ENCODE data around the gene NOS1AP. TPM values are rescaled to one million over a fixed set of nuclear protein-coding genes. Genes with fewer than 3 reads are reported as not detected.

Gene NOS1AP
- total RNA-seq, 4 donors from 2014 or later = 8.5 to 34.8 (median 14.1) TPM

GRCh38 chr1:162370161-162370560 lies 300.7 kb downstream of the NOS1AP start:
- Histone ChIP-seq H3K9me3 (no peaks in the 10 kb centered on the region), H3K27ac (peak overlapping the region; percentile 69 to 73 (median 72)), H3K4me1 (peaks cover 17 to 61% (median 31%) of the 10 kb centered on the region in 4 donors), H3K4me3 (no peak overlapping the region), H3K27me3 (no peaks in the 10 kb centered on the region), H3K36me3 (no peaks in the 10 kb centered on the region)
- DNase-seq = no peak
- TF ChIP-seq POLR2A (IDR thresholded peaks at IDR 0.05) = no peak
- TF ChIP-seq, protein P1, sequence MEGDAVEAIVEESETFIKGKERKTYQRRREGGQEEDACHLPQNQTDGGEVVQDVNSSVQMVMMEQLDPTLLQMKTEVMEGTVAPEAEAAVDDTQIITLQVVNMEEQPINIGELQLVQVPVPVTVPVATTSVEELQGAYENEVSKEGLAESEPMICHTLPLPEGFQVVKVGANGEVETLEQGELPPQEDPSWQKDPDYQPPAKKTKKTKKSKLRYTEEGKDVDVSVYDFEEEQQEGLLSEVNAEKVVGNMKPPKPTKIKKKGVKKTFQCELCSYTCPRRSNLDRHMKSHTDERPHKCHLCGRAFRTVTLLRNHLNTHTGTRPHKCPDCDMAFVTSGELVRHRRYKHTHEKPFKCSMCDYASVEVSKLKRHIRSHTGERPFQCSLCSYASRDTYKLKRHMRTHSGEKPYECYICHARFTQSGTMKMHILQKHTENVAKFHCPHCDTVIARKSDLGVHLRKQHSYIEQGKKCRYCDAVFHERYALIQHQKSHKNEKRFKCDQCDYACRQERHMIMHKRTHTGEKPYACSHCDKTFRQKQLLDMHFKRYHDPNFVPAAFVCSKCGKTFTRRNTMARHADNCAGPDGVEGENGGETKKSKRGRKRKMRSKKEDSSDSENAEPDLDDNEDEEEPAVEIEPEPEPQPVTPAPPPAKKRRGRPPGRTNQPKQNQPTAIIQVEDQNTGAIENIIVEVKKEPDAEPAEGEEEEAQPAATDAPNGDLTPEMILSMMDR (IDR thresholded peaks at IDR 0.05) = no peak
- TF ChIP-seq POLR2AphosphoS5 (IDR thresholded peaks at IDR 0.05) = no peak
- TF ChIP-seq EP300 (IDR thresholded peaks at IDR 0.05; ENCODE audit: low read depth) = no peak
- intact Hi-C loops (cut with DNase I; ENCODE audit: low total_unique reads) (no loop called here), in situ Hi-C loops (cut with MboI; ENCODE audit: low pct_ligation_motif_present in 1 of 4, low pct_unique_long_range_greater_than_20kb in 1 of 4, low sequenced_read_pairs in 3 of 4) (no loop called here)
- WGBS, 2 donors (ENCODE audit: low coverage in 1 of 2) = 33 to 66% methylated on average over 1 of the region's 1 CpG

DNA sequence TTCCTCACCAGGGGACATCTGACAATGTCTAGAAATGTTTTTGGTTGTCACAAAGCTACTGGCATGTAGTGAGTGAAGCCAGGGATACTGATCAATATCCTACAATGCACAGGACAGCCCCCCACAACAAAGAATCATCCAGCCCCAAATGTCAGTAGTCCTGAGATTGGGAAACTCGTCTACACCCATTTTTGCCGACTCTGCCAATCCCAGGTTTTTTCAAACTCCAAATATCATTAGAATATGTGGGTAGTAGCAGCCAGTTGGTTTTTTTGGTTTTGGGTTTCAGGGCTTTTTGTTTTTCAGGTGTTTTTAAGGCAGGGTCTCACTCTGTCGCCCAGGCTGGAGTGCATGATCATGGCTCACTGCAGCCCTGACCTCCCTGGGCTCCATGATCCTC lies 301.2 kb downstream of the NOS1AP start:
- H3K4me3 ChIP-seq = no peak overlapping the region
- 90 to 93% methylated on average over 3 of the region's 3 CpGs for WGBS, 2 donors (ENCODE audit: low coverage in 1 of 2)
- TF ChIP-seq, protein P1 (IDR thresholded peaks at IDR 0.05) = no peak
- no peak for TF ChIP-seq EP300 (IDR thresholded peaks at IDR 0.05; ENCODE audit: low read depth)
- no peak for TF ChIP-seq POLR2A (IDR thresholded peaks at IDR 0.05)
- TF ChIP-seq POLR2AphosphoS5 (IDR thresholded peaks at IDR 0.05) = no peak
- peak overlapping the region; percentile 69 to 73 (median 72) for H3K27ac ChIP-seq
- DNase-seq = no peak
- peaks cover 17 to 61% (median 31%) of the 10 kb centered on the region in 4 donors for H3K4me1 ChIP-seq
- intact Hi-C loops (cut with DNase I; ENCODE audit: low total_unique reads) (no loop called here), in situ Hi-C loops (cut with MboI; ENCODE audit: low pct_ligation_motif_present in 1 of 4, low pct_unique_long_range_greater_than_20kb in 1 of 4, low sequenced_read_pairs in 3 of 4) (no loop called here)
- no peaks in the 10 kb centered on the region for H3K36me3 ChIP-seq
- no peaks in the 10 kb centered on the region for H3K9me3 ChIP-seq
- H3K27me3 ChIP-seq = no peaks in the 10 kb centered on the region

- in situ Hi-C loops (cut with MboI; ENCODE audit: low pct_ligation_motif_present in 1 of 4, low pct_unique_long_range_greater_than_20kb in 1 of 4, low sequenced_read_pairs in 3 of 4) = no loop called here
- H3K4me3 ChIP-seq = no peak overlapping the region
- TF ChIP-seq POLR2A (IDR thresholded peaks at IDR 0.05) = no peak
- TF ChIP-seq, protein P1 (IDR thresholded peaks at IDR 0.05) = no peak
- no peak for TF ChIP-seq POLR2AphosphoS5 (IDR thresholded peaks at IDR 0.05)
- TF ChIP-seq EP300 (IDR thresholded peaks at IDR 0.05; ENCODE audit: low read depth) = no peak
These were observed 302.1 kb downstream of the NOS1AP start for GRCh38 chr1:162371611-162372010.

DNA sequence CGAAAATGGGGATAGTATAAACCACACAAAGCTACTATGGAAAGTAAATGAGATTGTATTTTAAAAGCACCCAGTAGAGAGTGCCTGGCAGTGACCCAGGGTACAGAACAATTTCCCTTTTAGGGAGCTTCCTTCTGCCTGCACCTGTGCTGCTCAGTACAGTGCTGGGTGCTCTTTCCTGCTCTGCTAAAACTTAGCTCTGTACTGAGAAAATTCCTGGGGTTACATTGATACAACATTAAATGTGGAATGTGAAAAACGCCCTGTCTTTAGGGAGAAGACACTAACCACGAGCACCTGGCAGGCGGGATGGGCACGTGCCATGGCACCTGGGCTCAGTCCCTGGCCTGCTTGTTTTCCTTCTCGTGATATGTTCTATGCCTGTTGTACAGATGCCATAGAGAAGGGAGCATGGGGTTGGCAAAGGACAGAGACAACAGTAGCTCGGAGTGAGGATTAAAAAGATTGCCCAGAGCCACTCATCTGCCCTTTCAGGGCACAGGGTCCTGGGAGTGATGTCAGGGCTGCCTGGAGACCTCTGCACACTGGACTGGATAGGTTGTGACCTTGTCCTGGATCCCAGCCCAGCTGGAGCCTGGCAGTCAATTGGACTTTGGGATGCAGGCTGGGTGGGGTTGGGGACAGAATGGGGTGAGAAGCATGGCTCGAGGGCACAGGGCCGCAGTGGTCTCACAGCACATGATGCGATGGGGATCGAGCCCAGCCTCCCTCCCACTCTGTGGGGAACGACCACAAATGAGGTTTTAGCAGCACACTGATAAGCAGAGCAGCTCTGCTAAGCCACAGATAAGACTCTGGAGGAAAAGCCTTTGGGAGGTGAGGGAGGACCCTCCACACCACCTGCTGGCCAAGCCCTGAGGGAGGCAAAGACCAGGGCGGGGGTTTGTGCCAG lies 302.9 kb downstream of the NOS1AP start:
- no peaks in the 10 kb centered on the region for H3K27me3 ChIP-seq
- in situ Hi-C loops (cut with MboI; ENCODE audit: low pct_ligation_motif_present in 1 of 4, low pct_unique_long_range_greater_than_20kb in 1 of 4, low sequenced_read_pairs in 3 of 4) (no loop called here), intact Hi-C loops (cut with DNase I; ENCODE audit: low total_unique reads) (no loop called here)
- peak overlapping the region; percentile 22 to 73 (median 60) for H3K27ac ChIP-seq
- WGBS, 2 donors (ENCODE audit: low coverage in 1 of 2) = 45 to 66% methylated on average over 6 to 13 of the region's 13 CpGs
- peaks cover 17 to 55% (median 31%) of the 10 kb centered on the region in 4 donors for H3K4me1 ChIP-seq
- TF ChIP-seq POLR2A (IDR thresholded peaks at IDR 0.05) (no peak), EP300 (IDR thresholded peaks at IDR 0.05; ENCODE audit: low read depth) (no peak), POLR2AphosphoS5 (IDR thresholded peaks at IDR 0.05) (no peak)
- TF ChIP-seq, protein P1 (IDR thresholded peaks at IDR 0.05) = no peak
- H3K9me3 ChIP-seq = no peaks in the 10 kb centered on the region
- H3K4me3 ChIP-seq = no peak overlapping the region
- DNase-seq = peak; percentile 57
- no peaks in the 10 kb centered on the region for H3K36me3 ChIP-seq

More at GRCh38 chr1:162371611-162372010, 302.1 kb downstream of the NOS1AP start:
- no peaks in the 10 kb centered on the region for H3K9me3 ChIP-seq
- H3K36me3 ChIP-seq = no peaks in the 10 kb centered on the region
- DNase-seq = no peak
- no peaks in the 10 kb centered on the region for H3K27me3 ChIP-seq
- H3K27ac ChIP-seq = peak overlapping the region; percentile 22 to 73 (median 60)
- intact Hi-C loops (cut with DNase I; ENCODE audit: low total_unique reads) = no loop called here
- 78 to 100% methylated on average over 2 to 6 of the region's 6 CpGs for WGBS, 2 donors (ENCODE audit: low coverage in 1 of 2)
- peaks cover 17 to 61% (median 31%) of the 10 kb centered on the region in 4 donors for H3K4me1 ChIP-seq

Data from transverse colon (tissue), 4 donors.